Mesothelial cell of epicardium (in vitro differentiated cells): ENCODE data around the gene VPS51. TPM values are rescaled to one million over a fixed set of nuclear protein-coding genes. Genes with fewer than 3 reads are reported as not detected.

Experiments
- DNase-seq, 2 experiments: peaks; one replicate each; pipeline ENCODE4 v3.0.0; 2021; ENCODE audit warnings: low spot score in 2 of 2; ENCODE audit not compliant: unreplicated experiment in 2 of 2
- H3K27ac Mint-ChIP-seq: 2 replicates; pipeline ENCODE4 v1.8.0; 2021; ENCODE audit warnings: mixed read lengths
- H3K27me3 Mint-ChIP-seq: 2 replicates; pipeline ENCODE4 v1.8.0; 2021; ENCODE audit warnings: low read depth, mixed read lengths
- H3K36me3 Mint-ChIP-seq: 2 replicates; pipeline ENCODE4 v1.8.0; 2021; ENCODE audit warnings: mixed read lengths
- H3K4me1 Mint-ChIP-seq: 2 replicates; pipeline ENCODE4 v1.8.0; 2021; ENCODE audit warnings: mixed read lengths
- H3K4me3 Mint-ChIP-seq: 2 replicates; pipeline ENCODE4 v1.8.0; 2021; ENCODE audit warnings: mild to moderate bottlenecking, moderate library complexity, mixed read lengths
- H3K9me3 Mint-ChIP-seq: 2 replicates; pipeline ENCODE4 v1.8.0; 2021; ENCODE audit warnings: mixed read lengths
- total RNA-seq: library from RNA; stranded (reverse); gene quantifications from 3 replicates; pipeline ENCODE4 v1.2.1, GENCODE V29; 2021
- TF ChIP-seq, protein P1 (sequence below): fragments of 200-600 bp; sonication (generic); IDR thresholded peaks from one replicate; pipeline ENCODE4 v1.5.0; 2021; ENCODE audit warnings: antibody characterized with exemption; ENCODE audit not compliant: unreplicated experiment

Gene VPS51
- total RNA-seq, 1 donor from 2014 or later = 113 TPM

DNA sequence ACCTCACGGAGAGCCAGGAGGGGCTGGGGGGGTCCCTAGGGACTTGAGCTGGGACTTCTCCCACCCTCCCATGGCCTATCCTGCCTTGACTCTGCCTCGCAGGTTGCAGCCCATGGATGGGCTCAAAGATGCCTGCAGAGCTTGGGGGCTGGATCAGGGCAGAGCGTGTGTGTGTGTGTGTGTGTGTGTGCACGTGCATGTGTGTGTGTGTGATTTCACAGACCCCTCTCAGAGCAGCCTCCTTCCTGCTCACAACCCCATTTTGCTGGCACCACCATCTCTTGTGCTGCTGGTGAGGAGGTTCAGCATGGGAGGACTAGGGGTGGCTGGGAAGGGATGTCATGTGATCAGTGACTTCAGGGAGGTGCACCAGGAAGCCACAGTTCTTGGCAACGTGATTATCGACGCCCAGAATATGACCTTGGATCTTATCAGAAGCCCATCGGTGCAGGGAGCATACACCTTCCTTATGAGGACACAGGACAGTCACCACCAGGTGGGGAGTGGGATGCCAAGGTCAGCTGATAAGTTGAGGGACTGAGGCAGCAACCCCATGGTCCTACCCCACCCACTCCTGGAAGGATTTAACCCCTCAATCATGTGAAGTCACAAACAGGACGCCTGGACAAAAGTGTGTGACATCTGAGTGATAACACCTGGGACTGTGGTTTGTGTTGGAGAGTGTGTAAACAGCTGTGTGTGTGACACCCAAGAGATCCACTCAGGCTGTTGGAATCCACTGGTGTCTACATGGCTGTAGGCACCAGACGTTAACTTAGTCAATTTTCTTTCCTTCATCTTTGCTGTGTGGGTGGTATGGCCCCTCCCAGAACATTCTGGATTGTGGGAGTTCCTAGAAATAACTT is 35.8 kb upstream of the VPS51 start:
- TF ChIP-seq, protein P1, sequence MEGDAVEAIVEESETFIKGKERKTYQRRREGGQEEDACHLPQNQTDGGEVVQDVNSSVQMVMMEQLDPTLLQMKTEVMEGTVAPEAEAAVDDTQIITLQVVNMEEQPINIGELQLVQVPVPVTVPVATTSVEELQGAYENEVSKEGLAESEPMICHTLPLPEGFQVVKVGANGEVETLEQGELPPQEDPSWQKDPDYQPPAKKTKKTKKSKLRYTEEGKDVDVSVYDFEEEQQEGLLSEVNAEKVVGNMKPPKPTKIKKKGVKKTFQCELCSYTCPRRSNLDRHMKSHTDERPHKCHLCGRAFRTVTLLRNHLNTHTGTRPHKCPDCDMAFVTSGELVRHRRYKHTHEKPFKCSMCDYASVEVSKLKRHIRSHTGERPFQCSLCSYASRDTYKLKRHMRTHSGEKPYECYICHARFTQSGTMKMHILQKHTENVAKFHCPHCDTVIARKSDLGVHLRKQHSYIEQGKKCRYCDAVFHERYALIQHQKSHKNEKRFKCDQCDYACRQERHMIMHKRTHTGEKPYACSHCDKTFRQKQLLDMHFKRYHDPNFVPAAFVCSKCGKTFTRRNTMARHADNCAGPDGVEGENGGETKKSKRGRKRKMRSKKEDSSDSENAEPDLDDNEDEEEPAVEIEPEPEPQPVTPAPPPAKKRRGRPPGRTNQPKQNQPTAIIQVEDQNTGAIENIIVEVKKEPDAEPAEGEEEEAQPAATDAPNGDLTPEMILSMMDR = no peak
- H3K27me3 Mint-ChIP-seq = peaks cover 4% of the 10 kb centered on the region
- no peaks in the 10 kb centered on the region for H3K36me3 Mint-ChIP-seq
- no peak overlapping the region for H3K4me3 Mint-ChIP-seq
- H3K4me1 Mint-ChIP-seq = no peaks in the 10 kb centered on the region
- DNase-seq = no peak
- no peaks in the 10 kb centered on the region for H3K9me3 Mint-ChIP-seq
- H3K27ac Mint-ChIP-seq = no peak overlapping the region

DNA sequence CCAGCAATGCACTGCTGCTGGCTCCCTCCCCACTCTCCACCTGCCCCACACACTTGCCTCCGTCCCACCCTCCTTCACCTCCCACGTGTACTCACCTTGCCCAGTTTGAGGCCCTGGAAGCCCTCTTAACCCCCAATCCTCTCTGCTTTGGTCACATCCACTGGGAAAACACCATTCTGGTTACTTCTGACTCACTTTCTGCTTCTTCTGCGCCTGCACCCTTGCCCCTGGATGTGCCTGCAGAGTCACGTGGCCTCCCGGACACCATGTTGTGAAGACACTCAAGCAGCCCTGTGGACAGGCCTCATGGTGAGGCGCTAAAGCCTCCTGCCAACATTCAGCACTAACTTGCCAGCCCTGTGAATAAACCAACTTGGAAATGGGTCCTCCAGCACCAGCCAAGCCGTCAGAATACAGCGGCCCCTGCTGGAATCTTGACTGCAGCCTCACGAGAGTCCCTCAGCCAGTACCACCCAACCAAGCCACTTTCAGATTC is 35.1 kb upstream of the VPS51 start:
- H3K4me3 Mint-ChIP-seq = no peak overlapping the region
- H3K36me3 Mint-ChIP-seq = no peaks in the 10 kb centered on the region
- H3K4me1 Mint-ChIP-seq = no peaks in the 10 kb centered on the region
- no peak for DNase-seq
- H3K27me3 Mint-ChIP-seq = peaks cover 4% of the 10 kb centered on the region
- no peaks in the 10 kb centered on the region for H3K9me3 Mint-ChIP-seq
- TF ChIP-seq, protein P1 = no peak
- H3K27ac Mint-ChIP-seq = no peak overlapping the region

DNA sequence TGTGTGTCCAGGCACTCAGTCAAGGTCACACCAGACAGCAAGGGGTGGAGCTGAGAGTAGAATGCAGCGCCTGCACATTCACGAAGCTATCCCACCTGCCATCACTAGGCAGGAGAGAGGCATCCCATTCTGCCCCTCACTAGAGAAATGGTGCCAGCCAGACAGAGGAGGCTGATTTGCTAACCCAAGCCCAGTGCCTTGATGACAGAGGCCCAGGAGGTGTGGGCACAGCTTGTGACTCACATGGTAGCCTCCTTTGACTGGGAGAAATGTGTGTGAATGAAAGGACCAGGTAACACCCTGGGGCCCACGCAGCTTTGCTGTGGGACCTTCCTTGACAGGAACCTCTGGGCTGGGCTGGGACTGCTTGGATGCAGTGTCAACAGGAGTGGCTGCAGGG is 32.5 kb upstream of the VPS51 start:
- TF ChIP-seq, protein P1 = no peak
- Mint-ChIP-seq H3K27ac (no peak overlapping the region), H3K36me3 (no peaks in the 10 kb centered on the region), H3K9me3 (no peaks in the 10 kb centered on the region), H3K4me3 (no peak overlapping the region), H3K27me3 (peaks cover 4% of the 10 kb centered on the region), H3K4me1 (no peaks in the 10 kb centered on the region)
- DNase-seq = no peak

DNA sequence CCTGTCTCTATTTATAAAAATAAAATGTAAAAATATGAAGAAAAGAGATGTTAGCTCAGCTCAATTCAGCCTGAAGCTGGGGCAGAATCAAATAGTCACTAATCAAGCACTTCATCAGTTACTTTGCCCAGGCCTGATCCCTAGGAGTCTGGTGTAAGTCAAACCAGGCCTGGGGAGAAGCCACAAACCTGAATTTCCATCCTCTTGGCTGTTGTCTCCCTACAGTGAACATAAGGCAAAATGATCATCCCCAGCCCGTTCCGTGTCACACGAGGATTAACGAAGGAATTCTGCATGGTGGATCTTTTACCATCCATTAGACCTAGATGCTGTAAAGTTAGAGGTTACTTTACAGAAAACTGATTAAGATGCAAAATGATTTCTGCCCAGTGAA is 31.2 kb upstream of the VPS51 start:
- TF ChIP-seq, protein P1 = no peak
- Mint-ChIP-seq H3K27me3 (peaks cover 2% of the 10 kb centered on the region), H3K27ac (no peak overlapping the region), H3K9me3 (no peaks in the 10 kb centered on the region), H3K36me3 (no peaks in the 10 kb centered on the region), H3K4me3 (no peak overlapping the region), H3K4me1 (no peaks in the 10 kb centered on the region)
- no peak for DNase-seq

DNA sequence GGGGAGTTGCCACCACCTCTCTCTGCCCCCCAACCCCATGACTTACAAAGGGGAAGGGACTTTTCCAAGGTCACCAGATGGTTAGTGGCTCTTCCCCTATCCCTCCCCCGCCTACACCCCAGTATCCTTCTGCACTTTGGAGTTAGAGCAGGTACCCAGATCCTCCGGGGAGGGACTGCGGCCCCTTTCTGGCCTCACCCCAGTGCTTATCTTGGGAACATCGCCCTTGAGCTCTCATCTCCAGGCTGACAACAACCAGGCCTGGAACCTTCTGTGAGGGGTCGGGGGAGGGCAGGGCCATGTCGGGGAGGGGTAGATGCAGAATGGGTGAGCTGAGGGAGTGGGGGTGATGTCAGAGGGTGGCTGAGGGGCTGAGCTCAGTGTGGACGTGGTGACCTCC is 30.2 kb upstream of the VPS51 start:
- H3K4me3 Mint-ChIP-seq = no peak overlapping the region
- no peaks in the 10 kb centered on the region for H3K36me3 Mint-ChIP-seq
- H3K27ac Mint-ChIP-seq = no peak overlapping the region
- no peaks in the 10 kb centered on the region for H3K4me1 Mint-ChIP-seq
- no peaks in the 10 kb centered on the region for H3K9me3 Mint-ChIP-seq
- TF ChIP-seq, protein P1 = no peak
- peaks cover 2% of the 10 kb centered on the region for H3K27me3 Mint-ChIP-seq
- no peak for DNase-seq
